KMS-11 (cell line): ENCODE measurements around the gene CEND1.
"Not testable (repeated sequence)": the region's sequence is repeated elsewhere in the genome, so short reads cannot be mapped to it uniquely, and the experiment has no call there.

ENCODE experiments used
- H2AFZ ChIP-seq: fragments of 200-600 bp; sonication (generic); 2 replicates; pipeline ENCODE4 v1.6.1; 2016; ENCODE audit warnings: antibody characterized with exemption, mixed run types, low read depth
- H3K27ac ChIP-seq: fragments of 200-600 bp; sonication (generic); 2 replicates; pipeline ENCODE4 v1.6.1; 2016; ENCODE audit warnings: mild to moderate bottlenecking, mixed run types
- H3K27me3 ChIP-seq: fragments of 200-600 bp; sonication (generic); 2 replicates; pipeline ENCODE4 v1.6.1; 2017; ENCODE audit warnings: mild to moderate bottlenecking, low read depth, mixed run types, moderate library complexity; ENCODE audit not compliant: insufficient read depth
- H3K36me3 ChIP-seq: fragments of 200-600 bp; sonication (generic); 2 replicates; pipeline ENCODE4 v1.6.1; 2017; ENCODE audit warnings: mild to moderate bottlenecking, mixed run types; ENCODE audit not compliant: insufficient read depth
- H3K4me1 ChIP-seq: fragments of 200-600 bp; sonication (generic); 2 replicates; pipeline ENCODE4 v1.6.1; 2016; ENCODE audit warnings: mild to moderate bottlenecking, low read depth, mixed run types; ENCODE audit not compliant: poor library complexity, severe bottlenecking
- H3K4me2 ChIP-seq: fragments of 200-600 bp; sonication (generic); 2 replicates; pipeline ENCODE4 v1.7.0; 2016; ENCODE audit warnings: mild to moderate bottlenecking, mixed run types
- H3K4me3 ChIP-seq: fragments of 200-600 bp; sonication (generic); IDR thresholded peaks from 2 replicates; pipeline ENCODE4 v1.6.1; 2017; ENCODE audit warnings: low read depth, low read length, mixed read lengths; ENCODE audit not compliant: insufficient read depth
- H3K79me2 ChIP-seq: fragments of 200-600 bp; sonication (generic); 2 replicates; pipeline ENCODE4 v1.6.1; 2016; ENCODE audit warnings: low read depth, mixed run types; ENCODE audit not compliant: insufficient read depth
- H3K9ac ChIP-seq: fragments of 200-600 bp; sonication (generic); 2 replicates; pipeline ENCODE4 v1.6.1; 2016; ENCODE audit warnings: mild to moderate bottlenecking, mixed run types
- H4K20me1 ChIP-seq: fragments of 200-600 bp; sonication (generic); 2 replicates; pipeline ENCODE4 v1.6.1; 2016; ENCODE audit warnings: mild to moderate bottlenecking, mixed run types; ENCODE audit not compliant: insufficient read depth
- CTCF ChIP-seq: fragments of 200-600 bp; sonication (generic); conservative IDR thresholded peaks from 2 replicates; pipeline ENCODE4 v1.6.1; 2017; ENCODE audit warnings: low read depth, mild to moderate bottlenecking, antibody characterized with exemption, low read length, moderate library complexity, mixed read lengths

The CEND1 gene

GRCh38 chr11:742156-742546, 47.7 kb downstream of the CEND1 start:
- TF ChIP-seq CTCF: no peak
- H4K20me1 ChIP-seq: no peaks in the 10 kb centered on the region
- H2AFZ ChIP-seq: no peak overlapping the region
- H3K4me2 ChIP-seq: no peak overlapping the region
- no peaks in the 10 kb centered on the region for H3K36me3 ChIP-seq
- H3K79me2 ChIP-seq: no peaks in the 10 kb centered on the region; the same call in 1 of the 2 replicates
- H3K9ac ChIP-seq: no peak overlapping the region
- H3K4me1 ChIP-seq: peaks cover 13% of the 10 kb centered on the region
- H3K27me3 ChIP-seq: peaks cover 19% of the 10 kb centered on the region
- no peak overlapping the region for H3K27ac ChIP-seq
- no peak overlapping the region for H3K4me3 ChIP-seq

GRCh38 chr11:737899-738298, 52.0 kb downstream of the CEND1 start:
- not testable (repeated sequence) for H2AFZ ChIP-seq, H3K4me3 ChIP-seq, H3K4me1 ChIP-seq, H3K9ac ChIP-seq, H3K27ac ChIP-seq, H3K79me2 ChIP-seq, H4K20me1 ChIP-seq, H3K36me3 ChIP-seq, H3K4me2 ChIP-seq
- H3K27me3 ChIP-seq: peaks cover 33% of the 10 kb centered on the region

- H4K20me1 ChIP-seq: no peaks in the 10 kb centered on the region
- no peaks in the 10 kb centered on the region for H3K79me2 ChIP-seq
- no peaks in the 10 kb centered on the region for H3K36me3 ChIP-seq
- H3K27ac ChIP-seq: no peak overlapping the region
- no peak overlapping the region for H3K4me3 ChIP-seq
- TF ChIP-seq CTCF: no peak
- H3K9ac ChIP-seq: no peak overlapping the region
- peaks cover 38% of the 10 kb centered on the region for H3K27me3 ChIP-seq
- no peak overlapping the region for H2AFZ ChIP-seq
- H3K4me1 ChIP-seq: no peaks in the 10 kb centered on the region
- H3K4me2 ChIP-seq: no peak overlapping the region
Measured at GRCh38 chr11:737366-737765, 52.5 kb downstream of the CEND1 start.
